Measurements from ENCODE around the gene CDC42. TPM values are rescaled to one million over a fixed set of nuclear protein-coding genes. Genes with fewer than 3 reads are reported as not detected.

The CDC42 gene
- total RNA-seq, 1 donor: 598 TPM

DNA sequence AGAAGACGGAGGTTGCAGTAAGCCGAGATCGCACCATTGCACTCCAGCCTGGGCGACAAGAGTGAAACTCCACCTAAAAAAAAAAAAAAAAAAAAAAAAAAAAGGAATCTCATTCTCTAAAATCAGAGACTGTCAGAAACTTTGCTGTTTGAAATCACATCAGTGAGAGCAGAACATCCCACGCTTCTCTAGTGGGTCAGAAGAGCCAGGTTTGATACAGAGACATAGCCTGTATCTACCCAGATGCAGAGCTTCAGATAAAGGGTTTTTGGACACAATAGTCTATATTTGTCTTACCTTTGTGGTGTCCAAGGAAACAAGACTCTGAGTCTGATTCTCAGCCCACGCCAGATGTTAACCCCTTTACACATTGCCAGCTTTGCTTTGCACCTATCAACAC, 31.4 kb upstream of the CDC42 start:
- no peak for TF ChIP-seq CTCF (IDR thresholded peaks at IDR 0.05; ENCODE audit: insufficient read depth, low read depth, low read length)
- DNase-seq (ENCODE audit: low read depth): no peak

GRCh38 chr1:22024485-22025367, 27.8 kb upstream of the CDC42 start:
- peak overlapping the region; percentile 80 for H3K4me3 ChIP-seq (ENCODE audit: low read depth, low read length)
- peak; percentile 88 for DNase-seq (ENCODE audit: low read depth)
- TF ChIP-seq CTCF (IDR thresholded peaks at IDR 0.05; ENCODE audit: insufficient read depth, low read depth, low read length): no peak

More for the DNA sequence above, 31.4 kb upstream of the CDC42 start:
- no peak overlapping the region for H3K4me3 ChIP-seq (ENCODE audit: low read depth, low read length)

DNA sequence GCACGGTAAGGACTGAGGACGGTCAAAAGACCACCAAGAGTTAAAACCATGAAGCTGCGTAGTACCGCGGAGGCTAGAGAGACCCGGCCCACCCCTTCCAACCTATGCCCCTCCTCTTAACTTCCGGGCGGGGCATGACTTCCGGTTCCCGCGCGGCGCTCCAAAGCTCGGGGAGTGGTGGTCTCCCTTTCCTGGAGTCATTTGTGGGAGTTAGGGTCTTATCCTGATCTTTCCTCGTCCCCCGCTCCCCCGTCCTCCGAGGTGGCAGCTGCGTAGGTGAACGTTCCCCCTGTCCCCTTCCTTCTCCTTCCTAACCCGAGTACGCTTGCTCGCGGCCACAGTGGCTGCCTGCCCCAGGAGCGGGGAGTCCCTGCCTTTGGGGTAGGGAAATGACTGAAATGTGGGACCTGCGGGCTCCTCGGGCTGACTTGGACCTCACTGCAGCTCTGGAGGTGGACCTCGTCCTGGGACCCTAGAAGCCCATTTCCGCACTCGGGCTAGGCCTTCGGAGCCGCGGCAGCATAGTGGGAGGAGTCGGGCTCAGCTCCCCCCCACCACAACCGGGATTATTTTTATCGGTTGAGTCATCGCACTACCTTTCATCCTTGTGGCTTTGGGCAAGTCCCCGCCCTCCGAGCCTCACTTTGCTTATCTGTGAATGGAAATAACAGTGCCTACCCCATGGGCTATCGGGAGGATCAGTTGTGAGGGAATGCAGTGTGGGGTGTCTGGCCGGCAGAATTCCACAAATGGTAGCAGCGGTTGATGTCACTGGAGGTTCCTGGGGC, 26.9 kb upstream of the CDC42 start:
- peak overlapping the region; percentile 80 for H3K4me3 ChIP-seq (ENCODE audit: low read depth, low read length)
- peak; percentile 95 for DNase-seq (ENCODE audit: low read depth)
- TF ChIP-seq CTCF (IDR thresholded peaks at IDR 0.05; ENCODE audit: insufficient read depth, low read depth, low read length): no peak

DNA sequence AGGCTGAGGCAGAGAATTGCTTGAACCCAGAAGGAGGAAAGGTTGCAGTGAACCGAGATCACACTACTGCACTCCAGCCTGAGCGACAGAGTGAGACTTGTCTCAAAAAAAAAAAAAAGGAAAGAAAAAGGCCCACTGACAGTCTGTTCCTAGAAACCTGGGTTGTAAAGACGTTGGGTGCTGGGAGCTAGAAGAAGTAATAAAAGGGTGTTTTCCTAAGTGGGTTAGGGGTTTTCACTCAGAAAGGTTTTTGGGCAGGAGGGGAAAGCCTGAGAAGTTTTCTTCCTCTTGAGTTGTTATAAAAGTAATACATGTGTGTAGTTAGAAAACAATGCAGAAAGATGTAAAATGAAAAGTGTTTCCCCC, 25.6 kb upstream of the CDC42 start:
- no peak for DNase-seq (ENCODE audit: low read depth)
- no peak overlapping the region for H3K4me3 ChIP-seq (ENCODE audit: low read depth, low read length)
- no peak for TF ChIP-seq CTCF (IDR thresholded peaks at IDR 0.05; ENCODE audit: insufficient read depth, low read depth, low read length)

- H3K4me3 ChIP-seq (ENCODE audit: low read depth, low read length): no peak overlapping the region
- TF ChIP-seq CTCF (IDR thresholded peaks at IDR 0.05; ENCODE audit: insufficient read depth, low read depth, low read length): no peak
- DNase-seq (ENCODE audit: low read depth): no peak
Measured at GRCh38 chr1:22030057-22030456, 22.5 kb upstream of the CDC42 start.

GRCh38 chr1:22030473-22030872, 22.0 kb upstream of the CDC42 start:
- DNase-seq (ENCODE audit: low read depth): no peak
- no peak for TF ChIP-seq CTCF (IDR thresholded peaks at IDR 0.05; ENCODE audit: insufficient read depth, low read depth, low read length)
- H3K4me3 ChIP-seq (ENCODE audit: low read depth, low read length): no peak overlapping the region

All from fibroblast of villous mesenchyme (primary cell).